NT2/D1 (cell line): ENCODE data around the gene MCF2L.

Experiments used
- SUZ12 ChIP-seq: IDR thresholded peaks from 2 replicates; pipeline ENCODE4 v1.6.1; 2011; ENCODE audit not compliant: insufficient read length, insufficient read depth; ENCODE audit errors: extremely low read depth
- YY1 ChIP-seq: IDR thresholded peaks from 2 replicates; pipeline ENCODE4 v1.6.1; 2011; ENCODE audit not compliant: insufficient read length, insufficient read depth
- ZNF274 ChIP-seq: IDR thresholded peaks from 2 replicates; pipeline ENCODE4 v1.6.1; 2011; ENCODE audit warnings: mild to moderate bottlenecking, low read depth, low read length

DNA sequence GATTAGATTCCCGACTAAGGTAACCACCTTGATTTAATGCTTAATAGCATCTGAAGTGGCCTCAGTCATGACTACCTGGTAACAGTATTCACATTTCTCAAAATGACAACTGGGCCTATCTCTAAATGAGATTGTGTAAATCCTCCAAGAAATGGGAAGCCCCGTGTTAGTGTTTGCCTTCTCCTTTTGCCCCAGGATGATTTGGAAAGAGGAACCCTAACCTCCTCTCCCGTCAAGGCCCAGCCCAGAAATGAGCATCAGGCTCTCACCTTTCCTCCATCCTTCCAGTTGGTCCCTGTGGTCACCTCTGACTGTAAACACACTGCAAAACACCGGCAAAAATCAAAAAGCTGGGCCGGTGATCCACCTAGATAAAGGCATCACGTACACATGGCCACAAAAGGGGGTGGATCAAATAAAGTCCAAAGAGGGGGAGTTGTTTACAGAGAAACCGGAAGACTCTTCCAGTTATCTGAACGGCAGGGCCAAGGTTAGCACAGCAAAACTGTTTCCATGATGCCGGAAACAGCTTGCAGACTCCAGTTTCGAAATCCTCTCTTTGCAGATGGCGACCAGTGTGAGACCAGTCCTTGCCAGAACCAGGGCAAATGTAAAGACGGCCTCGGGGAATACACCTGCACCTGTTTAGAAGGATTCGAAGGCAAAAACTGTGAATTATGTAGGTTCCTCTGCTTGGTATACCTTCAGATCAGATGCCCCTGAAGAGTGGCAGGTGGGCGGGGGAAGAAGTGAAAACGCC is 170.0 kb downstream of the MCF2L start:
- no peak for TF ChIP-seq YY1
- no peak for TF ChIP-seq SUZ12
- TF ChIP-seq ZNF274: no peak
